Calu3 (cell line): ENCODE data around the gene PDLIM4. TPM values are rescaled to one million over a fixed set of nuclear protein-coding genes. Genes with fewer than 3 reads are reported as not detected.

Experiments
- BruUV-seq: library from RNA; stranded (reverse); fragments of 400-500 nt; replicated peaks from 2 replicates; lab custom pipeline; 2021; lab: Mats Ljungman, UMichigan
- CTCF ChIA-PET: fragments of 300-600 bp; sonication (Branson Sonifier 250); formaldehyde crosslinking; loops from one replicate; lab custom pipeline; 2022; ENCODE audit warnings: antibody characterized with exemption; lab: Charles Lee
- DNase-seq: peaks from one replicate; pipeline ENCODE4 v3.0.0; 2022
- H3K27ac Mint-ChIP-seq: one replicate; pipeline ENCODE4 v1.8.0; 2022; ENCODE audit warnings: mixed read lengths; ENCODE audit not compliant: unreplicated experiment
- H3K27me3 Mint-ChIP-seq: one replicate; pipeline ENCODE4 v1.8.0; 2022; ENCODE audit warnings: mixed read lengths; ENCODE audit not compliant: unreplicated experiment
- H3K36me3 Mint-ChIP-seq: one replicate; pipeline ENCODE4 v1.8.0; 2022; ENCODE audit warnings: mild to moderate bottlenecking, moderate library complexity, mixed read lengths; ENCODE audit not compliant: insufficient read depth, unreplicated experiment
- H3K4me1 Mint-ChIP-seq: one replicate; pipeline ENCODE4 v1.8.0; 2022; ENCODE audit warnings: mild to moderate bottlenecking, low read depth, mixed read lengths; ENCODE audit not compliant: unreplicated experiment
- H3K4me3 Mint-ChIP-seq: one replicate; pipeline ENCODE4 v1.8.0; 2022; ENCODE audit warnings: mild to moderate bottlenecking, low read depth, moderate library complexity, mixed read lengths; ENCODE audit not compliant: unreplicated experiment
- H3K9me3 Mint-ChIP-seq: one replicate; pipeline ENCODE4 v1.8.0; 2022; ENCODE audit warnings: low read depth, mixed read lengths; ENCODE audit not compliant: unreplicated experiment
- CTCF ChIP-seq: fragments of 200-600 bp; IDR thresholded peaks from one replicate; pipeline ENCODE4 v1.8.0; 2022; ENCODE audit warnings: antibody characterized with exemption; ENCODE audit not compliant: unreplicated experiment
- intact Hi-C: fragments of 100-400 bp; cut with micrococcal nuclease; formaldehyde crosslinking; loops from one replicate; pipeline ENCODE4 v1.10.0; 2022; ENCODE audit not compliant: unreplicated experiment
- total RNA-seq: library from RNA; stranded (reverse); gene quantifications from 2 replicates; pipeline ENCODE4 v1.2.3, GENCODE V29; 2022

Gene PDLIM4
- total RNA-seq, 1 experiment from 2014 or later, result 20.8 TPM

- no TSS peak for BruUV-seq
- intact Hi-C loops, result no loop called here
- Mint-ChIP-seq H3K36me3 (peaks cover 13% of the 10 kb centered on the region), H3K27ac (no peak overlapping the region), H3K4me3 (no peak overlapping the region), H3K9me3 (no peaks in the 10 kb centered on the region), H3K27me3 (no peaks in the 10 kb centered on the region), H3K4me1 (peaks cover 9% of the 10 kb centered on the region)
- CTCF ChIA-PET, result no interaction called here
- no peak for DNase-seq
- no peak for TF ChIP-seq CTCF
Measured at GRCh38 chr5:132289097-132289496, 31.6 kb downstream of the PDLIM4 start.

- CTCF ChIA-PET, result interaction anchor here (0.5 to 1.2 kb wide), 2 partner anchors 14 to 724 kb away, joined by 3 to 4 read pairs; no protein-coding TSS in a partner anchor
- Mint-ChIP-seq H3K27ac (no peak overlapping the region), H3K4me3 (no peak overlapping the region), H3K27me3 (no peaks in the 10 kb centered on the region), H3K4me1 (peaks cover 20% of the 10 kb centered on the region), H3K36me3 (peaks cover 26% of the 10 kb centered on the region), H3K9me3 (no peaks in the 10 kb centered on the region)
- no peak for TF ChIP-seq CTCF
- DNase-seq, result no peak
- intact Hi-C loops, result loop anchor here (10.0 kb wide), 1 partner anchor 204 kb away; the partner anchor contains the start of gene IRF1
- BruUV-seq, result no TSS peak
Measured at GRCh38 chr5:132291026-132291425, 33.5 kb downstream of the PDLIM4 start.

GRCh38 chr5:132293066-132293991, 35.8 kb downstream of the PDLIM4 start:
- Mint-ChIP-seq H3K36me3 (peaks cover 26% of the 10 kb centered on the region), H3K27ac (peak overlapping the region; percentile 90), H3K4me1 (peaks cover 26% of the 10 kb centered on the region), H3K9me3 (no peaks in the 10 kb centered on the region), H3K27me3 (no peaks in the 10 kb centered on the region), H3K4me3 (peak overlapping the region; percentile 88)
- BruUV-seq, result no TSS peak
- intact Hi-C loops, result loop anchor here (10.0 kb wide), 1 partner anchor 201 kb away; the partner anchor contains the start of gene IRF1
- peak; percentile 29 for TF ChIP-seq CTCF
- CTCF ChIA-PET, result interaction anchor here (0.6 to 3.1 kb wide), 25 partner anchors 9 to 263 kb away, joined by 3 to 27 read pairs (median 4); partner anchors contain the start of genes P4HA2, RAD50 and SLC22A5
- DNase-seq, result peak; percentile 73

GRCh38 chr5:132293992-132294727, 36.7 kb downstream of the PDLIM4 start, which contains the start of gene SLC22A4:
Gene SLC22A4, plus strand, starts transcription at chr5:132294394. Its CDS starts 223 bp downstream, at chr5:132294617.
- Mint-ChIP-seq H3K4me3 (peak within 1 kb of the TSS; percentile 88), H3K36me3 (peaks cover 26% of the 10 kb centered on the region), H3K27me3 (no peaks in the 10 kb centered on the region), H3K4me1 (peaks cover 26% of the 10 kb centered on the region), H3K9me3 (no peaks in the 10 kb centered on the region), H3K27ac (peak within 1 kb of the TSS; percentile 90)
- CTCF ChIA-PET, result interaction anchor here (0.6 to 3.1 kb wide), 25 partner anchors 8 to 263 kb away, joined by 3 to 27 read pairs (median 3); partner anchors contain the start of genes P4HA2, RAD50 and SLC22A5
- BruUV-seq, result no TSS peak
- DNase-seq, result peak; percentile 97
- TF ChIP-seq CTCF, result peak; percentile 5
- intact Hi-C loops, result loop anchor here (10.0 kb wide), 1 partner anchor 201 kb away; the partner anchor contains the start of gene IRF1
